Fibroblast of villous mesenchyme (primary cell): Measurements from ENCODE around the gene SYNPR. TPM values are rescaled to one million over a fixed set of nuclear protein-coding genes. Genes with fewer than 3 reads are reported as not detected.
"Not testable (repeated sequence)": the region's sequence is repeated elsewhere in the genome, so short reads cannot be mapped to it uniquely, and the experiment has no call there.

Experiments
- DNase-seq: peaks from one replicate; pipeline ENCODE4 v3.0.0-alpha.2; 2010; ENCODE audit warnings: low read depth
- H3K4me3 ChIP-seq: 2 replicates; pipeline ENCODE4 v1.5.1; 2011; ENCODE audit warnings: low read depth, mild to moderate bottlenecking, low read length
- total RNA-seq: library from RNA; depleted of rRNA; stranded (reverse); fragments of >200 nt; gene quantifications from 2 replicates; pipeline ENCODE4 v1.2.3, GENCODE V29; 2012
- TF ChIP-seq, protein P1 (sequence below): IDR thresholded peaks from 2 replicates; pipeline ENCODE4 v1.5.1; 2012; ENCODE audit warnings: low read depth, mild to moderate bottlenecking, low read length; ENCODE audit not compliant: insufficient read depth

SYNPR gene
- total RNA-seq, 1 donor = not detected

DNA sequence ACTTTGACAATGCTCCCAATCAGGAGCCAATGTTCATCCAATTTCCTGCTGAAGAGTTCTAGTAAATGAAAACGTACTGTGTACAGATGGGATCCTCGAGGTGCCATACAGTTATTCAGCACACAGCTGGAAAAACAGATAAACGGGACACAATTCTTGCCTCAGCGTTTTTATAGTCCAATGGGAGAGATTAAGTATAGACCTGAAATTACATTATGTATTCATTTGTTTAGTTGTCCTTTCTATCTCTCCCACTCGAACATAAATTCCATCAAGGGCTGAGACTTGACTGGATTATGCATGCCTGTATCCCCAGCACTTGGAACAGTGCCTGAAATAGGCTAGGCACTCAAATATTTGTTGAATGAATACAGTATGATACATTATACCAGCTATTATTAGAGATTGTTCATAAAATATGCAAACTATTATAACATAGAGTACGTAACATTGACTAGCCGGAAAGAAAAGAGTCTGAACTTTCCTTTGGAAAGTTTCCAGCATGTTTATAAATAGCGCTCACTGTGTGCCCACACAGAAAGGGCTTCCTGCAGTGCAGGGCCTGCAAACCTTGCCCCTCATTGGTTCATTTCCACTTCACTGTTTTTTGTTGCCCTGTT lies 346.9 kb downstream of the SYNPR start:
- H3K4me3 ChIP-seq = no peak overlapping the region
- DNase-seq = peak; percentile 47
- TF ChIP-seq, protein P1, sequence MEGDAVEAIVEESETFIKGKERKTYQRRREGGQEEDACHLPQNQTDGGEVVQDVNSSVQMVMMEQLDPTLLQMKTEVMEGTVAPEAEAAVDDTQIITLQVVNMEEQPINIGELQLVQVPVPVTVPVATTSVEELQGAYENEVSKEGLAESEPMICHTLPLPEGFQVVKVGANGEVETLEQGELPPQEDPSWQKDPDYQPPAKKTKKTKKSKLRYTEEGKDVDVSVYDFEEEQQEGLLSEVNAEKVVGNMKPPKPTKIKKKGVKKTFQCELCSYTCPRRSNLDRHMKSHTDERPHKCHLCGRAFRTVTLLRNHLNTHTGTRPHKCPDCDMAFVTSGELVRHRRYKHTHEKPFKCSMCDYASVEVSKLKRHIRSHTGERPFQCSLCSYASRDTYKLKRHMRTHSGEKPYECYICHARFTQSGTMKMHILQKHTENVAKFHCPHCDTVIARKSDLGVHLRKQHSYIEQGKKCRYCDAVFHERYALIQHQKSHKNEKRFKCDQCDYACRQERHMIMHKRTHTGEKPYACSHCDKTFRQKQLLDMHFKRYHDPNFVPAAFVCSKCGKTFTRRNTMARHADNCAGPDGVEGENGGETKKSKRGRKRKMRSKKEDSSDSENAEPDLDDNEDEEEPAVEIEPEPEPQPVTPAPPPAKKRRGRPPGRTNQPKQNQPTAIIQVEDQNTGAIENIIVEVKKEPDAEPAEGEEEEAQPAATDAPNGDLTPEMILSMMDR = no peak

GRCh38 chr3:63631670-63632069 lies 353.6 kb downstream of the SYNPR start:
- TF ChIP-seq, protein P1 = no peak
- DNase-seq = no peak
- no peak overlapping the region for H3K4me3 ChIP-seq

DNA sequence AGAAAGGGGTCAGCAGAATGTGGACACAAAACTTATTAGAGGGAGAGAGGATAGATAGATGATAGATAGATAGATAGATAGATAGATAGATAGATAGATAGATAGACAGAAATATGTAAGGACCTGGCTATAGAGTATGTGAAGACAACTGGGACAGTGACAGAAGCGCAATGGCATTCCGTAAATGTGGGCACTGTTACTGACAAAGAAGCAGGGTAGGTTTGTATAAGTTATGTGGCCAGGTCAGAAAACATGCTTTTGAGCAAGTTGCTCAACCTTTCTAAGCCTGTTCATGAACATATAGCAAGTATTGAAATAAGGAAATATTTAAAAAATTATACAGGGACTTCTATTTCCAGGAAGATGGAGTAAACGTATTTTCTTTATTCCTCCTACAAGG lies 357.1 kb downstream of the SYNPR start:
- DNase-seq = no peak
- TF ChIP-seq, protein P1 = no peak
- H3K4me3 ChIP-seq = no peak overlapping the region

DNA sequence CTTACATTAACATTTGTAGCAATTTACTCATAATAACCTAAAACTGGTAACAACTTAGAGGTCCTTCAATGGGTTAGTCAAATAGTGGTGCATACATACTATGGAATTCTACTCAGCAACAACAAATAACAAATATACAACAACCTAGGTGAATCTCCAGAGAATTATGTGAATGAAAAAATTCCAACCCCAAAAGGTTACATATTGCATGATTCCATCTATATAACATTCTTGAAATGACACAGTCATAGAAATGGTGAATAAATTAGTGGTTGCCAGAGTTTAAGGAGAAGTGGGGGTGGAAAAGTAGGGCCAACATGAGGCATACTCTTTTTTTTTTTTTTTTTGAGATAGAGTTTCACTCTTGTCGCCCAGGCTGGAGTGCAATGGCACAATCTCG lies 361.7 kb downstream of the SYNPR start:
- DNase-seq = no peak
- H3K4me3 ChIP-seq = no peak overlapping the region
- TF ChIP-seq, protein P1 = no peak

DNA sequence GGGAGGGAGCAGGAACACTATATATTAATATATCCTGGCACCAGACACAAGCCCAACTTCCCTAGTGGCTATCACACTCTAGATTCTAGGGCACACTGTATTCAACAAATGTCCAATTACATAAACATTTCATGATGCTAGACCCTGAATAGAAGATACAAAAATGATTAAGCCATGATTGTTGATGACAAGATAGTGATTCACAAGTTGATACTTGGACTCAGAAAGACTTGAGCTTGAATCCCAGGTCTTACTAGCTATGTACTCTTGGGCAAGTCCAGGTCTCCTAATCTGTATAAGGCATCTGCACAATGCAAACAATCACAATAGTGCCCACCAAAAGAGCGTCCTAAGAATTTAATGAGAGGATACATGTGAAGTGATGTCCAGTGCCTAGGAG lies 364.4 kb downstream of the SYNPR start:
- TF ChIP-seq, protein P1 = no peak
- no peak for DNase-seq
- no peak overlapping the region for H3K4me3 ChIP-seq

DNA sequence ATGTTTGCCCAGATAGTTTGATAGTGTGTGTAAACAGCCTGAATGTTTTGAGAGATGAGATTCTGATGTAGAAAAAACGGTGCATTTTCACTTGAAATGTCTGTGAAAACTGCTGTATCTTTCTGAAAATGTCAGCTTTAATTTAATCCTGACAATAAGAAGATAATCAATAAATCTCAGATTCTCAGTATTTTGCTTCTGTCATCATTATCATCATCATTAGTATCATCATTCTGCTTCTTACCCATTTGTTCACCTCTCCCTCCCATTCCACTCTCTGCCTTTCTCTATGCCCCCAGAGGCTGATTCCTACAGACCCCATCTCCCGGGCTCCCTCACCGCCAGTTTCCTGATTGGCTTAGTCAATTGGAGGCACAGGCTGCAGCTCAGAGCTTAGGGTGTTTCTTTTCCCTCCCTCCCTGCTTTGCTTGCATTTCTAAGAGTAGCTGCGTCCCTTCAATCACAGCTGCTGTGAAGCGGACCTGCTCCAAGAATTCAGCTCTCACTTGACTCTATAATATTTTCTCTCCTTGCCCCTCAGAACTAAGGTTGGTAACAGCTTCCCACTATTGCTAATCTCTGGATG lies 366.2 kb downstream of the SYNPR start:
- TF ChIP-seq, protein P1 = no peak
- no peak overlapping the region for H3K4me3 ChIP-seq
- DNase-seq = no peak

DNA sequence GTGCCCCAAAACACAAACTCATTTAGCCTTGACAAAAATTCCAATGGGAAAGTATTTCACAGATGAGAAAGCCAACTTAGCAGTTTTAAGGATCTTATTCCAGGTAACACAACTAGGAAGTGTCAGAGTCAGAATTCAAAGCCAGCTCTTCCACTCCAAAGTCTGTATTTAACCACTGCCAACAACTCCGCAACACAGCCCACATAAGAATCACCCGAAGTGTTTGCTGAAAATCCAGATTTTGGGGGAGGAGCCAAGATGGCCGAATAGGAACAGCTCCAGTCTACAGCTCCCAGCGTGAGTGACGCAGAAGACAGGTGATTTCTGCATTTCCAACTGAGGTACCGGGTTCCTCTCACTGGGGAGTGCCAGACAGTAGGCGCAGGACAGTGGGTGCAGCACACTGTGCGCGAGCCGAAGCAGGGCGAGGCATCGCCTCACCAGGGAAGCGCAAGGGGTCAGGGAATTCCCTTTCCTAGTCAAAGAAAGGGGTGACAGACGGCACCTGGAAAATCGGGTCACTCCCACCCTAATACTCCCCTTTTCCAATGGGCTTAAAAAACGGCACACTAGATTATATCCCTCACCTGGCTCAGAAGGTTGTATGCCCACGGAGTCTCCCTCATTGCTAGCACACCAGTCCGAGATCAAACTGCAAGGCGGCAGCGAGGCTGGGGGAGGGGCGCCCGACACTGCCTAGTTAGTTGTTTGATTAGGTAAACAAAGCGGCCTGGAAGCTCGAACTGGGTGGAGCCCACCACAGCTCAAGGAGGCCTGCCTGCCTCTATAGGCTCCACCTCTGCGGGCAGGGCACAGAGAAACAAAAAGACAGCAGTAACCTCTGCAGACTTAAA lies 367.0 kb downstream of the SYNPR start:
- not testable (repeated sequence) for H3K4me3 ChIP-seq, DNase-seq
